NCI-H1436 (cell line): ENCODE data around the gene IL32.

Experiments
- DNase-seq: peaks from one replicate; lab custom pipeline; 2025; lab: John Stamatoyannopoulos, UW

Gene IL32

GRCh38 chr16:3115561-3115960 is 50.1 kb downstream of the IL32 start:
- no peak for DNase-seq

DNA sequence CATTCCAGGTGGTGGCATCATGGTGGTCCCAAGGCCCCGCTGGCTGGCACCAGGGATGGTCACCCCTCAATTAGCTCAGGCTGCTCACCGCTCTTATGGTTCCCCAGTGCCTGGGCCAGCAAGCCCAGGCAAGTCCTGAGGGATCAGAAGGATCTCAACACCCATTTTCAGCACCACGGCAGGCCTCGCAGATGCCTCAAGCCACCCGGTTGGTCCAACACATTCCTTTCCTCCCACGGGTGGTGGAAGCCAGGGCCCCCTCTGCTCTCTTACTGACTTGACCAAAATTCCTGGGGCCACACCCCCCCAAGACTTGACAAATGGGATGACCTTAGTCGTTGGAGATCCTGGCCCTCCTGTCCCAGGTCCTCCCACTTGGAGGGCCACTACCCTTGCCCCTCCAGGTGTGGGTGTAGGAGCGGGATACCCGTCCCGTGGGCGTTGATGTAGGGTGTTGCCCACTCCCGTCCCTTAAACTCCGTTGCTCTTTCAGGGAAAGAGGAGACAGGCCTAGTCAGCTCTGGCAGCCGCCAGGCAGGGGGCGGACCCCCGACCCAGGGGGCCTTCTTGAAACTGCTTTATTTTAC is 52.9 kb downstream of the IL32 start:
- DNase-seq = no peak

GRCh38 chr16:3118846-3119245 is 53.4 kb downstream of the IL32 start:
- DNase-seq = no peak
